DND-41 (cell line): Measurements from ENCODE around the gene C12orf57.

Experiments
- CTCF ChIP-seq: IDR thresholded peaks from 2 replicates; pipeline ENCODE4 v1.5.1; 2012; ENCODE audit warnings: borderline replicate concordance, low read length, moderate library complexity, mild to moderate bottlenecking; ENCODE audit not compliant: poor library complexity, severe bottlenecking; ENCODE audit errors: extremely low read depth
- EZH2 ChIP-seq: IDR thresholded peaks from 3 replicates; pipeline ENCODE4 v1.6.1; 2012; ENCODE audit warnings: borderline replicate concordance, low read depth, mild to moderate bottlenecking, moderate library complexity, low read length, inconsistent platforms; ENCODE audit not compliant: severe bottlenecking

GRCh38 chr12:6974180-6974579 is 30.4 kb downstream of the C12orf57 start:
- TF ChIP-seq CTCF (no peak), EZH2 (no peak)
